Right kidney (tissue), 1 donor: ENCODE measurements around the gene SLCO3A1.
"Not testable (repeated sequence)": the region's sequence is repeated elsewhere in the genome, so short reads cannot be mapped to it uniquely, and the experiment has no call there.

Source experiments
- DNase-seq: peaks from one replicate; pipeline ENCODE4 v3.0.0-alpha.2; 2016

The SLCO3A1 gene

DNA sequence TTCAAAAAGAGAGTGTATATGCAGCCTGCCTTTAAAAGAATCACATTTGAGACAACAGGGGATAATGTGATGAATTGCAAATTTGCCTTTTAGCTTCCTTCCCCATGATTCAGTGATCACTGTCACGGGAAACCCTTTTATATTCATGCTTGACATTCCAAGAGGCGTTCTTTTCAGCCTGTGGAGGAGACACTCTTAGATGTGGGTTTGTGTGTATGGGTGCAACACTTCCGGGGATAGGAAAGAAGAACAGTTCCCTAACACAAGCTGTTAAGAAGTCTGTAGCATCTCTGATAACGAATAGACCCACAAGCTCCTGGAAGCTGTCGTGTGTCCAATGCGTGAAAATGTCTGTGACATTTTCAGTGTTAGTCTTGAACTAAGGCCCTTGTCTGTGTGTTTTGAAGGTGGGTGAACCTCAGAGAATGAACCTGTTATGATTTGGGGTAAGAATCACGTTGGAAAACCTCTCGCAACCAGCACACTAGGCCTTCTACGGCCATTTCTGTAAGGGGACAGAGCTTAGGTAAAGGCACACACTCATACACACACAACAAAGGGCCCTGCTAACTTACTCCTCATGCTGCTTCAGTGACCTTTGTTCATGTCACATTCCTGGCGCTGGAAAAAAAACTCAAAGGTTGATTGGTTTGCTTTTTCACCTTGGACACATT is 311.0 kb downstream of the SLCO3A1 start:
- peak; percentile 33 for DNase-seq

- no peak for DNase-seq
Observed at GRCh38 chr15:92165001-92165346, 311.5 kb downstream of the SLCO3A1 start.

DNA sequence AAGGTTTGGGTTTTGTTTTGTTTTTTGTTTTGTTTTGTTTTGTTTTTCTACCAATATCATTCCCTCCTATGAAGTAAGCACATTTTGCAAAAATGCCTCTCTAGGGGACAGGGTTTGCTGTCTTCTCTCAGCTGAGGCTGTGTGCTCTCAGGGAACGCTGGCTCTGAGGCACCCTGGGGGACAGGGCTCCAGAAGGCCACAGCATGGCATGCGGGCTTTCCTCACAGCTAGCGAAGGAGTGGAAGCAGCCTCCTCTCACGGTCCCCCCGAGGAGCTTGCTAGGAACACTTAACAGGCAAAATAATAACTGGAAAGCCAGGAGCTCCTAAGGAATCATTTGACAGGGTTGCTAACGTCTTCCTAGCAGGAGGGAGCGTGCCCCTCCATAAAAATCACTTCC is 312.5 kb downstream of the SLCO3A1 start:
- no peak for DNase-seq

DNA sequence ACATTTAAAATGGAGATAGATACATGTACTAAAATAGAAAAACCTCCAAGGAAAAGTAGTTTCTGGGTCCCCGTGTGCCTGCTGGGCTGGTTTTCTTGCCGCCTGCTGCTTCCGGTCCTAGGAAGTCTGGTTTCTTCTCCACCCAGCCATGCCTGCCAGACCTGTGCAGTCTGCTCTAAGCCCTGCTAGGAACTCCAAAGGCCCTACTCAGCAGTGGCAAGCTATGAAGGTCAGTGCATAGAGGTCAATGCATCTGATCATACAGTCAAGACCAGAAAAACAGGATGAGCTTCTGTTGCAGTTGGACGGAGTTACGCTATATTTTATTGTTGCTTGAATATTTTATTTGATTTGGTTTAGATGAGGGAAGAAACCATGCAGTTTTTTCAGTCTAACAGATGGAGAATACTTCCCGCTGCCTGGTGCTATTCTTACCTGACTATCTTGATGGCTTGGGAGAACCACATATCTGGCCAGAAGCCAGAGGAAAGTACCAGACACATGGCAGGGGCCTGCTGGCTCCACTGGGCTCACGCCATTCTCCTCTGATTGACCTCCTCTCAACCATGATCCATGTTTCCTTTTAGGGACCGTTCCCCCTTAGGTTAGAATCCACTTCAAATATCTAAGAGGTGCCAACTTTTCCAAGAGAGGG is 313.4 kb downstream of the SLCO3A1 start:
- no peak for DNase-seq

DNA sequence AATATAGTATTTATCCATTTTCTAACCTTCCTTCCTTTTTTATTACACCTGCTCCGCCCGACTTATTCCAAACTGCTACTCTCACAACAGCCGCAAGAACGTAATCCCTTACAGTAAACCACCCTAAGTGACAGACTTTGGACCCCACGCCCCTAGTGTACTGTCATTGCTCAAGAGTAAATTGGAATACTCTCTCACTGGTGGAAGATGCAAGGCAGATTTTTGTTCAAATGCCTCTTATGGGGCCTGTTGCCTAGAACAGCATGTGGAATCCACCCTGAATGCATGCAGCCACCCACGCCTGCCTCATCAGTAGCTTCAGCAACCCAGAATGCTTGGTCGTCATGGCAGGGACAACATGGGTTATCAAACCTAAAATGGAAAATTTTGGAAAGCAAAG is 313.9 kb downstream of the SLCO3A1 start:
- DNase-seq, result no peak

GRCh38 chr15:92168066-92168683 is 314.7 kb downstream of the SLCO3A1 start:
- no peak for DNase-seq

DNA sequence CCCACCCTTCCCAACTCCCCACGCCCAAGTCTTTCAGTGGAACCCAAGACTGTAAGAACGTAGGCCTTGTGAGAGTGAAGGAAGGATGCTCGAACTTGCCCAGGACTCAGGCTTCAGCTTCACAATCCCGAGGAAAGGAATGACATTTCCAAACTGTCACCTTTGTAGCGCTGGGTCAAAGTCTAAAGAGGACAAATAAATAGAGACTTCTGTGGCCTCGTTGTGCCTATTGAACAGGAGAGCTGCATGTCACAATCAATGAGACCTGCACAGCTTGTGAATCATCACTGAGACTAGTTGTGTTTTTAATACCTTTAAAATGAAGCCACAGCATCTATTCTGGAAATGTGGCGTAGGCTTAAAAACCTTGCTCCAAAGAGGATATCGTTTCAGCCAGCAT is 317.4 kb downstream of the SLCO3A1 start:
- DNase-seq, result no peak

GRCh38 chr15:92178911-92179310 is 325.4 kb downstream of the SLCO3A1 start:
- DNase-seq, result no peak

DNA sequence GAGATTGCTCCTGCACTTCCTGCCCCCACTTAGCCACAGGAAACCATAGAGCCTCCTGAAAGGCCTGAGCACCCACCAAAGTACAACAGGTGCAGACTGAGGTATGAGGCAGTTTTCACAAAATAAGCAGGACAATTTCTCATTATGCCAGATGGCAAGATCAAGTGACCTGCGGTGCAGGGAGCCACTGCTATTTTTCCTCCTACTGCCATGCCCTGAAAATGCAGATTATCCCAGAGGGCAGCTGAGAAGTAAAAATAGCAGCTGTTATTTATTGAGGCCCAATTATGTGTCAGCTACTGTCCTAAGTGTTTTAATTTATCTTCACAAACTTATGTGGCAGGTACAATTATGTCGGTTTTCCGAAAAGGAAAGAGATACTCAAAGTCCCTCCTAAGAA is 330.6 kb downstream of the SLCO3A1 start:
- no peak for DNase-seq

DNA sequence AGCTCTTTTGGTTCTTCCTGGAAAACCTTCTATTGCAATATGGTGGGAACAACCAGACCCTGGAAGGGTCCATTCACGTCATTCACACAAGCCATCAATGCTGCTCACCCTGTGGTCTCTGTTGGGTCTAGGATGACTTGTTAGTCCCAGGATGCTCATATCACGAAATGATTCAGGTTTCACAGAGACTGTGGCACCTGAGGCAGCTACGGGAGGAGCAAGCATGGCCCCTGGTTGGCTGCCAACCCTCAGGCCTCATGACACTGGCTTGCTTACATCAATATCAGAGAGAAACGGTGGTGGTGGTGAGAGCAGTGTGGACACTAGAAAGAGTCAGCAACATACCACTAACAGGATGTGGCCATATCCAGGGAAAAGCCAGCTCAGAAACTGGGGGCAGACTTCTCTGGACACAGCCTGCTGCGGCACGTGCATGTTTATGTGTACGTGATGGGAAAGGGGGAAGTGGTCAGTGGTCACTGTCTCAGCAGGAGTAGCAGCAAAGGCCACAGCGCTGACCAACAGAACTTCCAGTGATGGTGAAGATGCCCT is 331.2 kb downstream of the SLCO3A1 start:
- no peak for DNase-seq

DNA sequence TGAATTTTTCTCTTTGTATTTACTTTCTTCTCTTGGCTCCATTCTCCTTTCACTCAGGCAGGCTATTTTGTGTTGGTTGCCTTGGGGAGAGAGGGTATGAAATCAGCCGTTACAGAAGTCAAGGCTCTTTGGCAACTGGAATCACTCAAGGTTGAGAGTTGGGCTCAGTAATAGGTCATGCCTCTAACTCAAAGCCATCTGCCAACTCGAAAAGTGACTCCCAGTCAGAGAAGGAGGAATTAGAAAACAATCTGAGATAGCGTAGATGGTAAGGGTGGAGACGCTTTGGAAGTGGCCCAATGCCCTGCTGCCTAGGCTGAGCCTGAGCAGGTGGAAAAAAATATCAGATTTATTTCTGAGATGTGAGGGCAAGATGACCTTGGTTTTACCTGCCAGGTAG is 334.5 kb downstream of the SLCO3A1 start:
- DNase-seq, result no peak

- DNase-seq, result peak; percentile 42
Observed at GRCh38 chr15:92189166-92189565, 335.7 kb downstream of the SLCO3A1 start.

DNA sequence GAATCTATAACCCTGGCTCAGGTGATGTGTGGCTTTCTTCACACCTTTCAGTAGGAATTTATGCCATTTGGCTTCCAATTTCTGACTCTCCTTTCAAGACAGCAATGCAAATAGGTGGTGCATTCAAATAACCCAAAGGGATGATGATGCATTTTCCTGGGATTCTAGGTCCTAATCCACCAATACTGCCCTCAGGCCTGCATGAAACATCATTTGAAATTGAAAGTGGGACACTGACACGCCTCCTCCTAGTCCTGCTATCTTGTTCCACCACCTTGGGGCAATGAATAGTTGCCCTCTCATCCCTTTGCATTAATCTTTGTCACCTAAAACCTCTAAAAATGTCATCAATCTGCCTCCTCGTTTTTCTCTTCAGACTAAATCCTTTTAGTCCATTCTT is 341.7 kb downstream of the SLCO3A1 start:
- no peak for DNase-seq

GRCh38 chr15:92196342-92196741 is 342.8 kb downstream of the SLCO3A1 start:
- no peak for DNase-seq

DNA sequence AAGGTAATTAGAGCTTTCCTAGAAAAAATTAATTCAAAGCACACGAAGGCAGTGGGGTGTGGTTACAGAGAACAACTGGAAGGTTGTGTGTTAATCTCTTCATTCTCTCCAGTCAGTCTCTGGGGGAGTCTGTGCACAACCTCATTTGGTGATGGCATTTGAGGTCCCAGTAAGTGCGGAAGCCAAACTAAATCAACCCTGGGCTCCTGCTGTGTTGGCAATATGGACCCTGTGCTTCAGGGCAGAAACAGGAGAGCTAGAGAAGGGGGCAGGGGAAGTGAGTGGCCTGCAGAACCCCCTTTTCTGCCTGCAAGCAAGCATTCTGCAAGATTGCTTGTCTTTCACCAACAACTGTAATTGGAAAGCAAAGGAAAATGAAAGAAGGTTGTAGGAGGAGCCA is 344.2 kb downstream of the SLCO3A1 start:
- no peak for DNase-seq

GRCh38 chr15:92200891-92201290 is 347.4 kb downstream of the SLCO3A1 start:
- DNase-seq, result no peak

DNA sequence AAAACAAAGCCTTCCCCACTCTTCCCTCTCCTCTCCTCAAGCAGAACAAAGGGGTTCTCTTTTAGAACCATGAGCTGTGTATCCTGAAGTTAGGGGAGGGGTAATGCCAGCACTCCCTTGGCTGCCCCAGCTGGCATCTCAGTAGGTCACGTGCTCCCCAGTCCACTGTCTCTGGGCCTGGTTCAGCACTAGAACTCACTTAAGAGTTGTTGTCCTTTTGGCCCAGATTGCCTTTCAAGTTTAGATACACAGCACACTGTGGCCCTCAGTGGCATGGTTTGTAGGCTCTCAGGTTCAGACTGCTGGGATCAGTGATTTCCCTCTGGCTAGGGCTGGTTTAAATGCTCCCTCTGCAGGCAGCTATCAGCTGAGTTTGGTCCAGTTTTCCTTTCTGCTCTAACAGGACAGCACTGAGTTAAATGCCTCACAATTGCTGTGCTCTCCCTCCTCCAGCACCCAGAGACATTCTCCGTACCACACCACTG is 351.8 kb downstream of the SLCO3A1 start:
- DNase-seq, result peak; percentile 16

- not testable (repeated sequence) for DNase-seq
Observed at GRCh38 chr15:92207601-92208000, 354.1 kb downstream of the SLCO3A1 start.
